ENCODE measurements around the gene HSPA1B.
"Not testable (repeated sequence)": the region's sequence is repeated elsewhere in the genome, so short reads cannot be mapped to it uniquely, and the experiment has no call there.

The HSPA1B gene

GRCh38 chr6:31860349-31860748, 32.8 kb downstream of the HSPA1B start:
- DNase-seq = no peak

GRCh38 chr6:31861150-31861549, 33.6 kb downstream of the HSPA1B start:
- DNase-seq = no peak

- DNase-seq = no peak
Measured at GRCh38 chr6:31861919-31862343, 34.4 kb downstream of the HSPA1B start.

- DNase-seq = peak; percentile 98
Measured at GRCh38 chr6:31862344-31863235, 35.1 kb downstream of the HSPA1B start, which contains the start of gene NEU1. Gene NEU1, minus strand, starts transcription at chr6:31862821. Its CDS starts 45 bp downstream, at chr6:31862776.

GRCh38 chr6:31864123-31864562, 36.6 kb downstream of the HSPA1B start:
- not testable (repeated sequence) for DNase-seq

GRCh38 chr6:31864818-31865204, 37.3 kb downstream of the HSPA1B start:
- DNase-seq = no peak

- no peak for DNase-seq
Measured at GRCh38 chr6:31865205-31866118, 37.9 kb downstream of the HSPA1B start.

- not testable (repeated sequence) for DNase-seq
Measured at GRCh38 chr6:31868658-31868971, 41.1 kb downstream of the HSPA1B start.

GRCh38 chr6:31869343-31869742, 41.8 kb downstream of the HSPA1B start:
- DNase-seq = no peak

GRCh38 chr6:31870385-31870921, 42.9 kb downstream of the HSPA1B start:
- DNase-seq = no peak

- DNase-seq = no peak
Measured at GRCh38 chr6:31871046-31871659, 43.6 kb downstream of the HSPA1B start.

GRCh38 chr6:31874084-31874670, 46.6 kb downstream of the HSPA1B start:
- no peak for DNase-seq

GRCh38 chr6:31874836-31875572, 47.5 kb downstream of the HSPA1B start:
- DNase-seq = no peak

GRCh38 chr6:31875877-31876276, 48.3 kb downstream of the HSPA1B start:
- no peak for DNase-seq

DNA sequence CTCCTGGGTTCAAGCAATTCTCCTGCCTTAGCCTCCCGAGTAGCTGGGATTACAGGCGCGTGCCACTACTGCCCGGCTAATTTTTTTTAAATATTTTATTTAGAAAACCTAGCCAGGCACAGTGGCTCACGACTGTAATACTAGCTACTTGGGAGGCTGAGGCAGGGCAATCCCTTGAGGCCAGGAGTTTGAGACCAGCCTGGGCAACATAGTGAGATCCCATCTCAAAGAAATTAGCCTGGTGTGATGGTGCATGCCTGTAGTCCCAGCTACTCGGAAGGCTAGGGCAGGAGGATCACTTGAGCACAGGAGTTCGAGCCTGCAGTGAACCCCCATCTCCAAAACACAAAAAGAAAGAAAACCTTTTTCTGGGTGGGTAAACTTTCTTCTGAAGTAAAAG, 48.8 kb downstream of the HSPA1B start:
- DNase-seq = no peak

GRCh38 chr6:31877125-31877650, 49.6 kb downstream of the HSPA1B start:
- no peak for DNase-seq

GRCh38 chr6:31877651-31878161, 50.2 kb downstream of the HSPA1B start:
- DNase-seq = no peak

DNA sequence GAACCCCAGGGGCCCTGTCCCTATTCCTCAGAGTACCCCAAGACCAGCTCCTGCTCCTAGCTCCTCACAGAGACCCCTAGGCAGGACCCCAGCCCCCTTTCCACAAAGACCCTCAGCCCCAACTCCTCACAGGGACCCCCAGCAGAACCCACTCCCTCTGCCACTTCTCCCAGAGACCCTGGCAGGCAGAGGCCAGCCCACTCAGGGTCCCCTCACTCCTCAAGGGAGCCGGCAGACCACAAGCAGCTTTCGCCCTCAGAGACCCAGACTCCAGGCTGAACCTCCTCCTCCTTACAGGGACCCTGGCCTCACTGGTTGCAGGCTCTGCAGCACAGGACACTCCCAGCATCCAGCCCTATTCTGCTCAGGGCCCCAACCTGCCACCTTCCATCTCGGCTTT, 50.7 kb downstream of the HSPA1B start:
- DNase-seq = no peak

DNA sequence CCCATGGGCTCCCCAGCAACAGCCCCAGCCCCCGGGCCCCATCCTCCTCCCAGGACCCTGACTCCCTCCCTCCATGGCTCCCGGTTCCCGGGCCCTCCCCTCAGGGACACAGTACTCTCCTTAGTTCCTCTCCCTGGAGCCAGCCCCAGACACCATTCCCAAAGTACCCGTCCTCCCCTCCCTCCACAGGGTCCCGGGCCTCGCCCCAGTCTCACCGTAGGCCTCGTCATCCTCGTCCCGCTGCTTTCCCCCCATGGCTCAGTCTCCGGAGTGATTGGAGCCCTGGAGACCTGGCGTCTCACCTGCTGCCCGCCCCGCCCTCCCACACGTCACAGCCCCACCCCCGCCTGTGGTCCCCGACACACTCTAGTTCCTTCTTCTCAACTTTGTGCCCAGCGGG, 51.2 kb downstream of the HSPA1B start, which contains the start of gene SLC44A4:
Gene SLC44A4 (minus strand): TSS at position 272 of the 400 bp plus-strand sequence. CDS start 17 bp downstream, at position 255.
- no peak for DNase-seq

- DNase-seq = no peak
Measured at GRCh38 chr6:31879143-31879542, 51.6 kb downstream of the HSPA1B start.
